Activated CD8-positive, alpha-beta memory T cell treated with anti-CD3 and anti-CD28 coated beads, Interleukin-2, amount 10 ng/mL, durations not matched to agents 7 days and 5 days (primary cell): ENCODE measurements around the gene F11R. TPM values are rescaled to one million over a fixed set of nuclear protein-coding genes. Genes with fewer than 3 reads are reported as not detected.
"Not testable (repeated sequence)": the region's sequence is repeated elsewhere in the genome, so short reads cannot be mapped to it uniquely, and the experiment has no call there.

Source experiments
- ATAC-seq: fragments of 150-1000 bp; cut with Tn5 transposase; one replicate; pipeline ENCODE4 v1.10.0; 2021; ENCODE audit warnings: moderate library complexity
- CTCF ChIA-PET: fragments of 350-600 bp; sonication (Branson Sonifier 250); formaldehyde crosslinking; loops from one replicate; lab custom pipeline; 2021; ENCODE audit warnings: antibody characterized with exemption; lab: Charles Lee
- DNase-seq: peaks from one replicate; pipeline ENCODE4 v3.0.0-alpha.2; 2020
- H3K27ac Mint-ChIP-seq: one replicate; pipeline ENCODE4 v1.8.0; 2021; ENCODE audit warnings: mild to moderate bottlenecking, mixed read lengths
- H3K27me3 Mint-ChIP-seq: one replicate; pipeline ENCODE4 v1.8.0; 2021; ENCODE audit warnings: mixed read lengths
- H3K36me3 Mint-ChIP-seq: one replicate; pipeline ENCODE4 v1.8.0; 2021; ENCODE audit warnings: mild to moderate bottlenecking, mixed read lengths
- H3K4me1 Mint-ChIP-seq: one replicate; pipeline ENCODE4 v1.8.0; 2021; ENCODE audit warnings: mixed read lengths
- H3K4me3 Mint-ChIP-seq: one replicate; pipeline ENCODE4 v1.8.0; 2021; ENCODE audit warnings: mild to moderate bottlenecking, moderate library complexity, mixed read lengths
- H3K9me3 Mint-ChIP-seq: one replicate; pipeline ENCODE4 v1.8.0; 2022; ENCODE audit warnings: low read depth, mixed read lengths
- total RNA-seq, 2 experiments: library from RNA; stranded (reverse); gene quantifications; one replicate each; pipeline ENCODE4 v1.2.3, GENCODE V29; 2021

Gene F11R
- 10 to 100 TPM; 13.5 to 14.0 TPM for total RNA-seq

GRCh38 chr1:161020509-161021164, at the start of gene F11R:
Gene F11R, minus strand, starts transcription at chr1:161021152. Its CDS starts 79 bp downstream, at chr1:161021073.
- peaks cover 32% of the 10 kb centered on the region for H3K4me1 Mint-ChIP-seq
- DNase-seq (no peak), ATAC-seq (peak; percentile 54)
- CTCF ChIA-PET: interaction anchor here (0.7 to 2.3 kb wide), 13 partner anchors 10 to 76 kb away, joined by 3 to 17 read pairs (median 4); partner anchors contain the start of genes ARHGAP30 and TSTD1
- H3K27me3 Mint-ChIP-seq: no peaks in the 10 kb centered on the region
- H3K36me3 Mint-ChIP-seq: peaks cover 6% of the 10 kb centered on the region
- no peaks in the 10 kb centered on the region for H3K9me3 Mint-ChIP-seq
- peak within 1 kb of the TSS; percentile 86 for H3K27ac Mint-ChIP-seq
- peak within 1 kb of the TSS; percentile 82 for H3K4me3 Mint-ChIP-seq

- DNase-seq (peak; percentile 98), ATAC-seq (peak; percentile 79)
- Mint-ChIP-seq H3K4me1 (peaks cover 59% of the 10 kb centered on the region), H3K9me3 (no peaks in the 10 kb centered on the region), H3K36me3 (peaks cover 29% of the 10 kb centered on the region), H3K27me3 (no peaks in the 10 kb centered on the region), H3K27ac (peak within 1 kb of the TSS; percentile 100), H3K4me3 (peak within 1 kb of the TSS; percentile 99)
- CTCF ChIA-PET: interaction anchor here (0.8 to 8.2 kb wide), 11 partner anchors 13 to 232 kb away, joined by 3 to 154 read pairs (median 5); partner anchors contain the start of genes F11R, KLHDC9, TSTD1 and USF1
These were observed 48.8 kb upstream of the F11R start, which contains the start of gene ARHGAP30 for GRCh38 chr1:161069731-161070270. Gene ARHGAP30, minus strand, starts transcription at chr1:161069891. Its CDS starts 267 bp downstream, at chr1:161069624.

GRCh38 chr1:161069241-161069640, 48.3 kb upstream of the F11R start:
- peak; percentile 1 for ATAC-seq

GRCh38 chr1:161068306-161069234, 47.6 kb upstream of the F11R start:
- DNase-seq: peak; percentile 93
- peak; percentile 73 for ATAC-seq
- Mint-ChIP-seq H3K4me3 (peak overlapping the region; percentile 99), H3K27me3 (no peaks in the 10 kb centered on the region), H3K9me3 (no peaks in the 10 kb centered on the region), H3K36me3 (peaks cover 40% of the 10 kb centered on the region), H3K4me1 (peaks cover 68% of the 10 kb centered on the region), H3K27ac (peak overlapping the region; percentile 100)
- CTCF ChIA-PET: interaction anchor here (0.7 to 8.2 kb wide), 11 partner anchors 9 to 78 kb away, joined by 3 to 154 read pairs (median 4); partner anchors contain the start of genes KLHDC9, NECTIN4, TSTD1 and USF1

More at GRCh38 chr1:161069241-161069640, 48.3 kb upstream of the F11R start:
- peak; percentile 63 for DNase-seq
- no peaks in the 10 kb centered on the region for H3K27me3 Mint-ChIP-seq
- H3K4me1 Mint-ChIP-seq: peaks cover 64% of the 10 kb centered on the region
- peak overlapping the region; percentile 99 for H3K4me3 Mint-ChIP-seq
- CTCF ChIA-PET: interaction anchor here (0.8 to 8.2 kb wide), 13 partner anchors 14 to 88 kb away, joined by 3 to 154 read pairs (median 4); partner anchors contain the start of genes F11R, KLHDC9, NECTIN4 and TSTD1
- H3K27ac Mint-ChIP-seq: peak overlapping the region; percentile 100
- no peaks in the 10 kb centered on the region for H3K9me3 Mint-ChIP-seq
- peaks cover 34% of the 10 kb centered on the region for H3K36me3 Mint-ChIP-seq

- peak overlapping the region; percentile 99 for H3K4me3 Mint-ChIP-seq
- peak overlapping the region; percentile 100 for H3K27ac Mint-ChIP-seq
- H3K9me3 Mint-ChIP-seq: no peaks in the 10 kb centered on the region
- peaks cover 64% of the 10 kb centered on the region for H3K4me1 Mint-ChIP-seq
- ATAC-seq (no peak), DNase-seq (no peak)
- CTCF ChIA-PET: interaction anchor here (0.7 to 8.2 kb wide), 8 partner anchors 21 to 158 kb away, joined by 3 to 154 read pairs (median 4); partner anchors contain the start of genes KLHDC9 and USF1
- peaks cover 50% of the 10 kb centered on the region for H3K36me3 Mint-ChIP-seq
- no peaks in the 10 kb centered on the region for H3K27me3 Mint-ChIP-seq
These were observed 45.7 kb upstream of the F11R start for GRCh38 chr1:161066694-161067093.

- not testable (repeated sequence) for H3K9me3 Mint-ChIP-seq, H3K27me3 Mint-ChIP-seq, DNase-seq, H3K4me3 Mint-ChIP-seq, ATAC-seq
- Mint-ChIP-seq H3K27ac (peak overlapping the region; percentile 54), H3K36me3 (peaks cover 56% of the 10 kb centered on the region), H3K4me1 (peaks cover 63% of the 10 kb centered on the region)
- CTCF ChIA-PET: interaction anchor here (0.7 to 1.5 kb wide), 5 partner anchors 19 to 159 kb away, joined by 3 to 4 read pairs (median 3); no protein-coding TSS in a partner anchor
These were observed 44.7 kb upstream of the F11R start for GRCh38 chr1:161065681-161066080.

- not testable (repeated sequence) for DNase-seq
These were observed 43.0 kb upstream of the F11R start for GRCh38 chr1:161063936-161064335.

GRCh38 chr1:161061419-161061818, 40.5 kb upstream of the F11R start:
- no peak for ATAC-seq
- DNase-seq: no peak
- Mint-ChIP-seq H3K27me3 (no peaks in the 10 kb centered on the region), H3K4me1 (peaks cover 53% of the 10 kb centered on the region), H3K36me3 (peaks cover 53% of the 10 kb centered on the region), H3K9me3 (no peaks in the 10 kb centered on the region), H3K27ac (peak overlapping the region; percentile 36), H3K4me3 (no peak overlapping the region)
- CTCF ChIA-PET: interaction anchor here (0.9 to 2.0 kb wide), 4 partner anchors 15 to 40 kb away, joined by 3 to 8 read pairs (median 3); partner anchors contain the start of genes F11R and USF1

More at GRCh38 chr1:161063936-161064335, 43.0 kb upstream of the F11R start:
- CTCF ChIA-PET: interaction anchor here (0.7 to 1.5 kb wide), 3 partner anchors 12 to 67 kb away, joined by 3 to 7 read pairs (median 5); partner anchors contain the start of gene USF1
- peaks cover 62% of the 10 kb centered on the region for H3K36me3 Mint-ChIP-seq
- peak overlapping the region; percentile 64 for H3K4me3 Mint-ChIP-seq
- not testable (repeated sequence) for H3K27me3 Mint-ChIP-seq, H3K9me3 Mint-ChIP-seq, ATAC-seq
- H3K27ac Mint-ChIP-seq: peak overlapping the region; percentile 80
- H3K4me1 Mint-ChIP-seq: peaks cover 64% of the 10 kb centered on the region

- Mint-ChIP-seq H3K27me3 (no peaks in the 10 kb centered on the region), H3K4me1 (peaks cover 42% of the 10 kb centered on the region), H3K9me3 (no peaks in the 10 kb centered on the region), H3K4me3 (no peak overlapping the region), H3K27ac (peak overlapping the region; percentile 36), H3K36me3 (peaks cover 60% of the 10 kb centered on the region)
- no peak for DNase-seq
- CTCF ChIA-PET: interaction anchor here (1.1 to 1.7 kb wide), 3 partner anchors 9 to 72 kb away, joined by 4 to 6 read pairs (median 4); no protein-coding TSS in a partner anchor
- no peak for ATAC-seq
These were observed 38.3 kb upstream of the F11R start for GRCh38 chr1:161059293-161059692.

- no peak for ATAC-seq
- no peaks in the 10 kb centered on the region for H3K9me3 Mint-ChIP-seq
These were observed 33.9 kb upstream of the F11R start for GRCh38 chr1:161054805-161055204.

GRCh38 chr1:161054232-161054631, 33.3 kb upstream of the F11R start:
- DNase-seq (no peak), ATAC-seq (no peak)
- no peaks in the 10 kb centered on the region for H3K27me3 Mint-ChIP-seq
- no peak overlapping the region for H3K4me3 Mint-ChIP-seq
- H3K4me1 Mint-ChIP-seq: peaks cover 30% of the 10 kb centered on the region
- CTCF ChIA-PET: interaction anchor here (1.7 kb wide), 1 partner anchor 17 kb away, joined by 6 read pairs; no protein-coding TSS in a partner anchor
- H3K36me3 Mint-ChIP-seq: peaks cover 72% of the 10 kb centered on the region
- H3K9me3 Mint-ChIP-seq: no peaks in the 10 kb centered on the region
- H3K27ac Mint-ChIP-seq: no peak overlapping the region

More at GRCh38 chr1:161054805-161055204, 33.9 kb upstream of the F11R start:
- CTCF ChIA-PET: interaction anchor here (1.1 to 1.7 kb wide), 2 partner anchors 9 to 17 kb away, joined by 3 to 6 read pairs; partner anchors contain the start of gene USF1
- H3K4me3 Mint-ChIP-seq: no peak overlapping the region
- no peak overlapping the region for H3K27ac Mint-ChIP-seq
- peaks cover 35% of the 10 kb centered on the region for H3K4me1 Mint-ChIP-seq
- no peak for DNase-seq
- peaks cover 72% of the 10 kb centered on the region for H3K36me3 Mint-ChIP-seq
- no peaks in the 10 kb centered on the region for H3K27me3 Mint-ChIP-seq

GRCh38 chr1:161052899-161053298, 31.9 kb upstream of the F11R start:
- CTCF ChIA-PET: no interaction called here
- no peaks in the 10 kb centered on the region for H3K9me3 Mint-ChIP-seq
- peaks cover 36% of the 10 kb centered on the region for H3K4me1 Mint-ChIP-seq
- ATAC-seq (no peak), DNase-seq (no peak)
- peaks cover 81% of the 10 kb centered on the region for H3K36me3 Mint-ChIP-seq
- no peaks in the 10 kb centered on the region for H3K27me3 Mint-ChIP-seq
- H3K27ac Mint-ChIP-seq: no peak overlapping the region
- no peak overlapping the region for H3K4me3 Mint-ChIP-seq
